Measurements from ENCODE around the gene IGLL5.

IGLL5 gene

DNA sequence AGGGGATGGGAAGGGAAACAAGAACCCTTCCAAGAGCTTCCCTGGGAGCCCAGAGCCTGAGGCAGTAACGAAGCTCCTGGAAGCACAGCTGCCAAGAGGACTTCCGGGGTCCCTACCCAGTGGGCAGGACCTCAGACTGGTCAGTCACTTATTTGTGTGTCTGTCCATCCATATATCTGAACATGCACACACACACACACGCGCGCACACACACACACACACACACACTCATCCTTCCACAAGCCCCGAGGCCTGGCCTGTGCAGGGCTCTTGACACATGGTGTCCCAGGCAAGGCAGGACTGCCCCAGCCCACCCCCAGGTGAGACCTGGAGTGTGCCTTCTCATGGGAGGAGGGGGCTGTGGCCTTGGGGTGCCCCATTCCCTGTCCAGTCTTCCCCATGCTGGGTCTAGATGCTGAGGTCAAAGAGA is 44.9 kb downstream of the IGLL5 start:
- TF ChIP-seq, protein P1, sequence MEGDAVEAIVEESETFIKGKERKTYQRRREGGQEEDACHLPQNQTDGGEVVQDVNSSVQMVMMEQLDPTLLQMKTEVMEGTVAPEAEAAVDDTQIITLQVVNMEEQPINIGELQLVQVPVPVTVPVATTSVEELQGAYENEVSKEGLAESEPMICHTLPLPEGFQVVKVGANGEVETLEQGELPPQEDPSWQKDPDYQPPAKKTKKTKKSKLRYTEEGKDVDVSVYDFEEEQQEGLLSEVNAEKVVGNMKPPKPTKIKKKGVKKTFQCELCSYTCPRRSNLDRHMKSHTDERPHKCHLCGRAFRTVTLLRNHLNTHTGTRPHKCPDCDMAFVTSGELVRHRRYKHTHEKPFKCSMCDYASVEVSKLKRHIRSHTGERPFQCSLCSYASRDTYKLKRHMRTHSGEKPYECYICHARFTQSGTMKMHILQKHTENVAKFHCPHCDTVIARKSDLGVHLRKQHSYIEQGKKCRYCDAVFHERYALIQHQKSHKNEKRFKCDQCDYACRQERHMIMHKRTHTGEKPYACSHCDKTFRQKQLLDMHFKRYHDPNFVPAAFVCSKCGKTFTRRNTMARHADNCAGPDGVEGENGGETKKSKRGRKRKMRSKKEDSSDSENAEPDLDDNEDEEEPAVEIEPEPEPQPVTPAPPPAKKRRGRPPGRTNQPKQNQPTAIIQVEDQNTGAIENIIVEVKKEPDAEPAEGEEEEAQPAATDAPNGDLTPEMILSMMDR (IDR thresholded peaks at IDR 0.05) = no peak

DNA sequence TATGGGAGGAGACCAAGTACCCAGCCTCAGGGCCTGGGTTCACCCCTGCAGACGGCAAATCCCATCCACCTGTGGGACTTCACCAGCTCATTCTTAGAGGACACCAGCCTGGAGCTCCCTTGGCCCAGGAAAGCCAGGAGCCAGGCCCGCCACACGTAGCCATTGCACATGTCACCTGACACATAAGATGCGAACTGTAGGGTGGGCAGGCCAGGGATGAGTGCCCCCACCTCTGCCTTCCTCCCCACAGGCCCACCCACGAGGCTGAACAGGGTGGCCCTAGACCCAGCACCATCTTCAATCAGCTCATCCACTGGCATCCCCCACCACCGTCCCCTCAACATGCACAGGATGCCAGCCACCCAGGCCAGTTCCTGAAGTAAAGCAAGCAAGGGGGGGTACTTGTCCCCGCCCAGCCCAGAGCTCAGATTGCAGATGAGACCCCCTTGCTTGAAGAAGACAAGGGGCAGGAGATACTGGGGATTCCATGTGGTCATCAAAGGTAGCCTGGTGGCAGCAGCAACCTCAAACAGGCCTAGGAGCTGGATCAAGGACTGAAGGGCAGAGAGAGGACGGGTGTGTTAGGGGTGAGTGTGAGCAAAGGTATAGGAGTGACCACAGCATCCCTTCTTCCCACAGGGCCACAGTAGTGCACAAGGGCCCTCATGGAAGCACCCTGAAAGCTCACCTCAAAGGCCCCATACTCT is 45.6 kb downstream of the IGLL5 start:
- TF ChIP-seq, protein P1 (IDR thresholded peaks at IDR 0.05) = no peak

DNA sequence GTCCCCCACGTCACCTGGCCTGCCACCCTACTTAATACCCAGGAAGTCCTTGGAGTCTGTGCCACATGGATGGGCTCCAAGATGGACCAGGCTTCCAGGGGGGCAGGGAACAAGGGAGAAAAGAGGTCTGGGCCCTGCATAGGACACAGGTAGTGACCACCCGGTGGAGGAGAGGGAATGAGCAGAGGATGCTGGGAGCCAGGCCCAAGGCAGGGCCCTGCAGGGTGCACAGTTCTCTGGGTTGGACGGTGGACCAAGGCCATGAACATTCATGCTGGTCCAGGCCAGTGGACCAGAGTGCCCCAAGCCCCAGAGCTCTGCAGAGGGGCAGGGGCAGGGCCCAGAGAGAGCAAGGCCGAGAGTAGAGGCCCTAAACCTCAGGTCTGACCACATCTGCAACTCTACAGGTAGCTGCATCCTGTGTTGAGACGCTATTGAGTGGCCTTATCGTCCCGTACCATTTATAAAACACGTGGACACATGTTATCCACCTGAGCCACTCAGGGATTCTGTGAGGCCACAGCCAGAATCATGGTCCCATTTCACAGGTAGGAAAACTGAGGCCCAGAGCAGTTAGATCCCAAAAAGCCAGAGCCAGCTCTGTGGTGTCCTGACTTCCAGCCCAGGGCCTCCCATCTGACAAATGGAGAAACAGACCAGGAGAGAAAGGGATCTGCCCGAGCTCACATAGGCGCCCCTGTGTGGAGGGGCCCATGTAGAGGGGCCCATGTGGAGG is 46.4 kb downstream of the IGLL5 start:
- TF ChIP-seq, protein P1 (IDR thresholded peaks at IDR 0.05) = no peak

DNA sequence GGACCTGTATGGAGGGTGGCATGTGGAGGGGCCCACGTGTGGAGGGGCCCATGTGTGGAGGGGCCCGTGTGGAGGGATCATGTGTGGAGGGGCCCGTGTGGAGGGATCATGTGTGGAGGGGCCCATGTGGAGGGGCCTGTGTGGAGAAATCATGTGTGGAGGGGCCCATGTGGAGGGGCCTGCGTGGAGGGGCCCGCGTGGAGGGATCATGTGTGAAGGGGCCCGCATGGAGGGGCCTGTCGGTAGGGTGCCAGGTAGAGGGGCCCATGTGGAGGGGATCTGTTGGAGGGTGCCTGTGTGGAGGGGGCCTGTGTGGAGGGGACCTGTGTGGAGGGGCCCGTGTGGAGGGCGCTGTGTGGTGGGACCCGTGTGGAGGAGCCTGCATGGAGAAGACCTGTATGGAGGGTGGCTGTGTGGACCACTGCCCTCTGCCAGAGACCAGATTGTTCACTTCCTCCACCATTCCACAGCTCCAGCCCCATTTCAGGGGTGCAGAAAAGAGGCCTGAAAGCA is 47.0 kb downstream of the IGLL5 start:
- TF ChIP-seq, protein P1 (IDR thresholded peaks at IDR 0.05) = no peak

DNA sequence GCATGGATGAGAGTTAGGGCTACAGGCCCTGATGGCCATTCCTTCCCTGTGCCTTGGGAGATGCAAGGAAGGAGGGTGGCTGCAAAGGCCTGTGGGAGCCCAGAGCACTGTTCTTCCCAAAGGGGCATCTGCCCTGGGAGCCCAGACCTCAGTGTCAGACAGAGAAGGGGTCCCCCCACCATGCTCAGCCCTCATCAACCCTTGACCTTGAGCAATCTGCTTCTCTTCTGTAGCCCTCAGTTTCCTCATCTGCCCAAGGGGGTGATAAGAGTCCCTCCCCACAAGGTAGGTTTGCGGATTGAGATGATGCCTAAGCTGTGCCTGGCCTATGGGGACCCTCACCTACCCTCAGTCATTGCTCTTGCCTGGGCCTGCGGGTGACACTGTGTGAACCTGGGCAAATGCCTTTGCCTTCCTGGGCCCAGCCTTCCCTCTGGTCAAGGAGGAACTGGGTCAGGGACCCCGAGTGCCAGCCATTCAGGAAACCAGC is 47.5 kb downstream of the IGLL5 start:
- TF ChIP-seq, protein P1 (IDR thresholded peaks at IDR 0.05) = no peak

DNA sequence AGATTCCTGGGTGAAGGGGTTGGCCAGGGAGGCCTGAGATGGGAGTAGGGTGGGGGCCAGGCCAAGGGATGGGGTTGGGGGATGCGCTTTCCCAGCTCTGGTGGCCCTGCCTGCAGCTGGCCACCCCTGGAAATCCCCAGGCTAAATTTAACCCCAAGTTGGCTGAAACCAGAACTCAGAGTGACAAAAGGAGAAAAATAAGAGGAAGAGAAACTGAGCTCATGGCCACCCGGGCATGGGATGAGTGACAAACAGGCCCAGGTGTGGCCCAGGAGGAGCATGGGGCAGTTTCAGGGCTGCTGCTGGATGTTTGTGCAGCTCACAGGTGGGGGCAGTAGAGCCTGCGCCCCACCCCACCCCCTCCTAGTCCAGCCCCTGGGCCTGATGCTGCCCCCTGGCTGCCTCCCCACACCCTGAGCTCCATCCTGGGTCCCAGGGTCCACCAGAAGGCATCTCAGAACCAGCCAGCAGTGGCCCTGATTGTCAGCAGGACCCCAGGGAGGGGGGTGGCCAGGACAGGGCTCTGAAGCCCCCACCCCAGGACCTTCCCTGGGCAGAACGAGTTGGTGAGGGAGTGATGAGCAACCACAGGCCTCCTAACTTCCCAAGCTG is 48.0 kb downstream of the IGLL5 start:
- TF ChIP-seq, protein P1 (IDR thresholded peaks at IDR 0.05) = no peak

DNA sequence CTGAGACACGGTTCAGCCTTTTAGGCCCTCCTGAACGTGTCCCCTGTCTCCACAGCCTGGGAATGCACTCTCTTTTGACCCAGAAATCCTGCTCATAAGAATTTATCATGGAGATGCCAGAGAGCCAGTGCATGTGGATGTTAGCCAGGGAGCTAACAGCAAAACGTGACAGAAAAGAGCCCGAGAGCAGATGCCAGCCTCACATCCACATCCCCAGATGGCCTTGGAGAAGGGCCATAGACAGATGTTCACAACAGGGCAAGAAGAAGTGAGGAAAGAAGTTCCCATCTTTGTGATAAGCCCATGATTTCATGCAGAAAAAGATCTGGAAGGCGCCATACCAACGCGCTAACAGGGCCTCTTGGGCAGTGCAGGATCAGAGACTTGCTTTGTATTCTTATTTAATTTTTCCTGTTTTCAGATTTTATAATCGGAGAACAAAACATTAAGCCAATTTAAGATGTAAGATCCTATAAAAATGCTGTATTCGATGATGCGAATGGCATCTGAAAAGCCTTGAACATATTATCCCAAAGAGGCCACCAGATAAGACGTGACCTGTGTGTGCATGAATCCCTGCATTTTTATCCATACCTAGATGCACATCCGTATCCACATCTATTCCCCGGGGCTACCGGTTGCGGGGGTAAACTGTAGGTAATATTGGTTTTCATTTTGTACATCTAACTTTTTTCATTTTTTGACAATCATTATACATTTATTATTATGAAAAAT is 48.7 kb downstream of the IGLL5 start:
- TF ChIP-seq, protein P1 (IDR thresholded peaks at IDR 0.05) = no peak
